Measurements from ENCODE around the gene ALDOB.

The ALDOB gene

DNA sequence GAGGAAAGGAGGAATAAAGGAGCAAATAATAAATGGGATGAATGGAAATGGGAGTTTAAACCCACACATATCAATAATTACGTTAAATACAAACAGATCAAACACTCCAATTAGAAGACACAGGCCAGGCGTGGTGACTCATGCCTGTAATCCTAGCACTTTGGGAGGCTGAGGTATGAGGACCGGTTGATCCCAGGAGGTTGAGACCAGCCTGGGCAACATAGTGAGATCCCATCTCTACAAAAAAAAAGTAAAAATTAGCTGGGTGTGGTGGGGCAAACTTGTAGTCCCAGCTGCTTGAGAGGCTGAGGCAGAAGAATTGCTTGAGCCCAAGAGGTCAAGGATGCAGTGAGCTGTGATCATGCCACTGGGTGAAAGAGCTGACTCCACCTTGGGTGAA lies 54.5 kb downstream of the ALDOB start:
- H3K9me3 ChIP-seq (ENCODE audit: control insufficient read depth, insufficient read depth, low read depth, low read length): no peaks in the 10 kb centered on the region
- H3K4me1 ChIP-seq (ENCODE audit: control insufficient read depth, insufficient read depth, low read length): no peaks in the 10 kb centered on the region
- H3K36me3 ChIP-seq (ENCODE audit: control insufficient read depth in 2 of 2, insufficient read depth in 1 of 2, low read length in 2 of 2): no peaks in the 10 kb centered on the region
- no peak overlapping the region for H3K4me3 ChIP-seq (ENCODE audit: low read depth, low read length)
- no peak overlapping the region for H3K27ac ChIP-seq (ENCODE audit: extremely low read depth, low read depth, low read length)
- POLR2A ChIA-PET: no interaction called here
- TF ChIP-seq ZBTB7A (tag by site-specific recombination; IDR thresholded peaks at IDR 0.05; ENCODE audit: low read depth) (no peak), ZBTB21 (tag by site-specific recombination; IDR thresholded peaks at IDR 0.05) (no peak), GLI4 (tag by site-specific recombination; IDR thresholded peaks at IDR 0.05) (no peak), ZNF76 (tag by site-specific recombination; IDR thresholded peaks at IDR 0.05; ENCODE audit: borderline replicate concordance, low read depth) (no peak), ZXDB (tag by site-specific recombination; IDR thresholded peaks at IDR 0.05) (no peak), ZNF404 (tag by site-specific recombination; IDR thresholded peaks at IDR 0.05) (no peak), ZNF600 (tag by site-specific recombination; IDR thresholded peaks at IDR 0.05) (no peak), ZNF596 (tag by site-specific recombination; IDR thresholded peaks at IDR 0.05) (no peak), ZNF624 (tag by site-specific recombination; IDR thresholded peaks at IDR 0.05) (no peak), ZNF391 (tag by site-specific recombination; IDR thresholded peaks at IDR 0.05; ENCODE audit: borderline replicate concordance, low read depth) (no peak), PRDM1 (tag by site-specific recombination; IDR thresholded peaks at IDR 0.05) (no peak)
- TF ChIP-seq, protein P1, sequence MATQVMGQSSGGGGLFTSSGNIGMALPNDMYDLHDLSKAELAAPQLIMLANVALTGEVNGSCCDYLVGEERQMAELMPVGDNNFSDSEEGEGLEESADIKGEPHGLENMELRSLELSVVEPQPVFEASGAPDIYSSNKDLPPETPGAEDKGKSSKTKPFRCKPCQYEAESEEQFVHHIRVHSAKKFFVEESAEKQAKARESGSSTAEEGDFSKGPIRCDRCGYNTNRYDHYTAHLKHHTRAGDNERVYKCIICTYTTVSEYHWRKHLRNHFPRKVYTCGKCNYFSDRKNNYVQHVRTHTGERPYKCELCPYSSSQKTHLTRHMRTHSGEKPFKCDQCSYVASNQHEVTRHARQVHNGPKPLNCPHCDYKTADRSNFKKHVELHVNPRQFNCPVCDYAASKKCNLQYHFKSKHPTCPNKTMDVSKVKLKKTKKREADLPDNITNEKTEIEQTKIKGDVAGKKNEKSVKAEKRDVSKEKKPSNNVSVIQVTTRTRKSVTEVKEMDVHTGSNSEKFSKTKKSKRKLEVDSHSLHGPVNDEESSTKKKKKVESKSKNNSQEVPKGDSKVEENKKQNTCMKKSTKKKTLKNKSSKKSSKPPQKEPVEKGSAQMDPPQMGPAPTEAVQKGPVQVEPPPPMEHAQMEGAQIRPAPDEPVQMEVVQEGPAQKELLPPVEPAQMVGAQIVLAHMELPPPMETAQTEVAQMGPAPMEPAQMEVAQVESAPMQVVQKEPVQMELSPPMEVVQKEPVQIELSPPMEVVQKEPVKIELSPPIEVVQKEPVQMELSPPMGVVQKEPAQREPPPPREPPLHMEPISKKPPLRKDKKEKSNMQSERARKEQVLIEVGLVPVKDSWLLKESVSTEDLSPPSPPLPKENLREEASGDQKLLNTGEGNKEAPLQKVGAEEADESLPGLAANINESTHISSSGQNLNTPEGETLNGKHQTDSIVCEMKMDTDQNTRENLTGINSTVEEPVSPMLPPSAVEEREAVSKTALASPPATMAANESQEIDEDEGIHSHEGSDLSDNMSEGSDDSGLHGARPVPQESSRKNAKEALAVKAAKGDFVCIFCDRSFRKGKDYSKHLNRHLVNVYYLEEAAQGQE (tag by site-specific recombination; IDR thresholded peaks at IDR 0.05): no peak
- TF ChIP-seq, protein P2, sequence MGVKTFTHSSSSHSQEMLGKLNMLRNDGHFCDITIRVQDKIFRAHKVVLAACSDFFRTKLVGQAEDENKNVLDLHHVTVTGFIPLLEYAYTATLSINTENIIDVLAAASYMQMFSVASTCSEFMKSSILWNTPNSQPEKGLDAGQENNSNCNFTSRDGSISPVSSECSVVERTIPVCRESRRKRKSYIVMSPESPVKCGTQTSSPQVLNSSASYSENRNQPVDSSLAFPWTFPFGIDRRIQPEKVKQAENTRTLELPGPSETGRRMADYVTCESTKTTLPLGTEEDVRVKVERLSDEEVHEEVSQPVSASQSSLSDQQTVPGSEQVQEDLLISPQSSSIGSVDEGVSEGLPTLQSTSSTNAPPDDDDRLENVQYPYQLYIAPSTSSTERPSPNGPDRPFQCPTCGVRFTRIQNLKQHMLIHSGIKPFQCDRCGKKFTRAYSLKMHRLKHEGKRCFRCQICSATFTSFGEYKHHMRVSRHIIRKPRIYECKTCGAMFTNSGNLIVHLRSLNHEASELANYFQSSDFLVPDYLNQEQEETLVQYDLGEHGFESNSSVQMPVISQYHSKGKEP (tag by site-specific recombination; IDR thresholded peaks at IDR 0.05): no peak
- TF ChIP-seq, protein P3, sequence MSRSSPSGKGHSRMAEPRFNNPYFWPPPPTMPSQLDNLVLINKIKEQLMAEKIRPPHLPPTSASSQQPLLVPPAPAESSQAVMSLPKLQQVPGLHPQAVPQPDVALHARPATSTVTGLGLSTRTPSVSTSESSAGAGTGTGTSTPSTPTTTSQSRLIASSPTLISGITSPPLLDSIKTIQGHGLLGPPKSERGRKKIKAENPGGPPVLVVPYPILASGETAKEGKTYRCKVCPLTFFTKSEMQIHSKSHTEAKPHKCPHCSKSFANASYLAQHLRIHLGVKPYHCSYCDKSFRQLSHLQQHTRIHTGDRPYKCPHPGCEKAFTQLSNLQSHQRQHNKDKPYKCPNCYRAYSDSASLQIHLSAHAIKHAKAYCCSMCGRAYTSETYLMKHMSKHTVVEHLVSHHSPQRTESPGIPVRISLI (tag by site-specific recombination; IDR thresholded peaks at IDR 0.05): no peak
- TF ChIP-seq, protein P4, sequence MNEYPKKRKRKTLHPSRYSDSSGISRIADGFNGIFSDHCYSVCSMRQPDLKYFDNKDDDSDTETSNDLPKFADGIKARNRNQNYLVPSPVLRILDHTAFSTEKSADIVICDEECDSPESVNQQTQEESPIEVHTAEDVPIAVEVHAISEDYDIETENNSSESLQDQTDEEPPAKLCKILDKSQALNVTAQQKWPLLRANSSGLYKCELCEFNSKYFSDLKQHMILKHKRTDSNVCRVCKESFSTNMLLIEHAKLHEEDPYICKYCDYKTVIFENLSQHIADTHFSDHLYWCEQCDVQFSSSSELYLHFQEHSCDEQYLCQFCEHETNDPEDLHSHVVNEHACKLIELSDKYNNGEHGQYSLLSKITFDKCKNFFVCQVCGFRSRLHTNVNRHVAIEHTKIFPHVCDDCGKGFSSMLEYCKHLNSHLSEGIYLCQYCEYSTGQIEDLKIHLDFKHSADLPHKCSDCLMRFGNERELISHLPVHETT (tag by site-specific recombination; IDR thresholded peaks at IDR 0.05): no peak
- CTCF ChIA-PET: interaction anchor here (1.5 kb wide), 1 partner anchor 8 kb away, joined by 7 read pairs; no protein-coding TSS in a partner anchor

DNA sequence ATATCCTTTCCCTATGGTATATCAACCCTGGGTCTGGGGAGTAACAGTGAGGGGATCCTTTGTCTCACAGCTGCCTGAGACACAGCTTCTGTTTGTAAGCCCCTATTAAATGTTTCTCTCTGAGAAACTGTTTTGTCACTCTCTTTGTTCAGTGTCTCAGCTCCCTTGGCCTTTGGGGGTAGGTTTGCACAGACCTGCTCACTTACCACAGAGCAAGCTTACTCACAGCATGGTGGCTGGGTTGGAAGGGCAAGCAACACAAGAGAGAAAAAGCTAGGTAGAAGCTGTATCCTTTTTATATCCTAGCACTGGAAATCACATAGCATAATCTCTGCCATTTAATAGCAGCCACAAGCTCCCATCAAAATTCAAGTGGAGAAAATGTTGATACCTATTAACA lies 55.3 kb downstream of the ALDOB start:
- Histone ChIP-seq H3K27ac (ENCODE audit: extremely low read depth, low read depth, low read length) (no peak overlapping the region), H3K9me3 (ENCODE audit: control insufficient read depth, insufficient read depth, low read depth, low read length) (no peaks in the 10 kb centered on the region), H3K4me1 (ENCODE audit: control insufficient read depth, insufficient read depth, low read length) (no peaks in the 10 kb centered on the region), H3K4me3 (ENCODE audit: low read depth, low read length) (no peak overlapping the region), H3K36me3 (ENCODE audit: control insufficient read depth in 2 of 2, insufficient read depth in 1 of 2, low read length in 2 of 2) (no peaks in the 10 kb centered on the region)
- CTCF ChIA-PET: interaction anchor here (0.7 to 1.5 kb wide), 2 partner anchors 8 to 69 kb away, joined by 3 to 7 read pairs; no protein-coding TSS in a partner anchor
- POLR2A ChIA-PET: no interaction called here
- TF ChIP-seq ZNF544 (tag by site-specific recombination; IDR thresholded peaks at IDR 0.05): no peak

All from HEK293 (cell line).